GM12892 (cell line): ENCODE results near the gene CHD5.

Experiments
- POLR2A ChIP-seq: IDR thresholded peaks from 2 replicates; pipeline ENCODE4 v1.6.1; 2011; ENCODE audit warnings: low read depth, low read length, control low read depth
- POLR2AphosphoS5 ChIP-seq: IDR thresholded peaks from 2 replicates; pipeline ENCODE4 v1.6.1; 2011; ENCODE audit warnings: low read depth, low read length, control low read depth
- TAF1 ChIP-seq: IDR thresholded peaks from 2 replicates; pipeline ENCODE4 v1.6.1; 2011; ENCODE audit warnings: low read depth, mild to moderate bottlenecking, control low read depth, low read length, borderline replicate concordance

GRCh38 chr1:6088956-6089355, 91.2 kb downstream of the CHD5 start:
- TF ChIP-seq POLR2AphosphoS5 (no peak), TAF1 (no peak), POLR2A (no peak)
